Caco-2 (cell line): ENCODE data around the gene PPP2R2B. TPM values are rescaled to one million over a fixed set of nuclear protein-coding genes. Genes with fewer than 3 reads are reported as not detected.

ENCODE experiments used
- BruUV-seq: library from RNA; stranded (reverse); fragments of 400-500 nt; replicated peaks from 2 replicates; lab custom pipeline; 2021; lab: Mats Ljungman, UMichigan
- CTCF ChIA-PET: fragments of 300-600 bp; sonication (Branson Sonifier 250); formaldehyde crosslinking; loops from one replicate; lab custom pipeline; 2022; ENCODE audit warnings: antibody characterized with exemption; lab: Charles Lee
- POLR2A ChIA-PET: fragments of 300-600 bp; sonication (Branson Sonifier 250); formaldehyde crosslinking; loops from one replicate; lab custom pipeline; 2022; ENCODE audit warnings: antibody characterized with exemption; lab: Charles Lee
- DNase-seq, 2 experiments: peaks; one replicate each; pipeline versions ENCODE4 v3.0.0 to v3.0.0-alpha.2; 2020 to 2022
- H3K27me3 ChIP-seq: replicated peaks from 2 replicates; pipeline ENCODE4 v1.6.0; 2011; ENCODE audit warnings: low read length; ENCODE audit not compliant: control insufficient read depth, insufficient read depth
- H3K36me3 ChIP-seq: 2 replicates; pipeline ENCODE4 v1.5.1; 2011; ENCODE audit warnings: low read length; ENCODE audit not compliant: control insufficient read depth, insufficient read depth
- H3K4me1 ChIP-seq: fragments of 250-450 bp; sonication (Bioruptor Pico); 2 replicates; pipeline ENCODE4 v1.5.1; 2020; ENCODE audit warnings: mild to moderate bottlenecking
- H3K4me3 ChIP-seq: 2 replicates; pipeline ENCODE4 v1.5.1; 2011; ENCODE audit warnings: low read depth, mild to moderate bottlenecking, control low read depth, low read length
- H3K9me3 ChIP-seq: fragments of 250-450 bp; sonication (Bioruptor Pico); 2 replicates; pipeline ENCODE4 v1.5.1; 2020; ENCODE audit warnings: mild to moderate bottlenecking, moderate library complexity
- H3K27ac Mint-ChIP-seq: one replicate; pipeline ENCODE4 v1.8.0; 2022; ENCODE audit warnings: mixed read lengths; ENCODE audit not compliant: unreplicated experiment
- H3K27me3 Mint-ChIP-seq: one replicate; pipeline ENCODE4 v1.8.0; 2022; ENCODE audit warnings: mixed read lengths; ENCODE audit not compliant: insufficient read depth, unreplicated experiment
- H3K36me3 Mint-ChIP-seq: one replicate; pipeline ENCODE4 v1.8.0; 2022; ENCODE audit warnings: mild to moderate bottlenecking, mixed read lengths; ENCODE audit not compliant: insufficient read depth, unreplicated experiment
- H3K4me1 Mint-ChIP-seq: one replicate; pipeline ENCODE4 v1.8.0; 2022; ENCODE audit warnings: low read depth, mixed read lengths; ENCODE audit not compliant: unreplicated experiment
- H3K4me3 Mint-ChIP-seq: one replicate; pipeline ENCODE4 v1.8.0; 2022; ENCODE audit warnings: mild to moderate bottlenecking, moderate library complexity, mixed read lengths; ENCODE audit not compliant: unreplicated experiment
- H3K9me3 Mint-ChIP-seq: one replicate; pipeline ENCODE4 v1.8.0; 2022; ENCODE audit warnings: mixed read lengths; ENCODE audit not compliant: unreplicated experiment
- CTCF ChIP-seq, 2 experiments: fragments of 200-600 bp in 1 of 2; IDR thresholded peaks; 1 replicate in 1 of 2; 2 replicates in 1 of 2; pipeline versions ENCODE4 v1.5.1 to v1.8.0; 2011 to 2022; ENCODE audit warnings: antibody characterized with exemption in 1 of 2, control low read depth in 1 of 2, inconsistent platforms in 1 of 2, low read depth in 1 of 2, low read length in 1 of 2, mild to moderate bottlenecking in 1 of 2, moderate library complexity in 1 of 2; ENCODE audit not compliant: insufficient read depth in 1 of 2, severe bottlenecking in 1 of 2, unreplicated experiment in 1 of 2
- intact Hi-C: fragments of 100-400 bp; cut with micrococcal nuclease; formaldehyde crosslinking; loops from one replicate; pipeline ENCODE4 v1.10.0; 2022; ENCODE audit not compliant: unreplicated experiment
- total RNA-seq: library from RNA; stranded (reverse); gene quantifications from 2 replicates; pipeline ENCODE4 v1.2.3, GENCODE V29; 2022

PPP2R2B gene
- total RNA-seq, 1 experiment from 2014 or later = 9.8 TPM

DNA sequence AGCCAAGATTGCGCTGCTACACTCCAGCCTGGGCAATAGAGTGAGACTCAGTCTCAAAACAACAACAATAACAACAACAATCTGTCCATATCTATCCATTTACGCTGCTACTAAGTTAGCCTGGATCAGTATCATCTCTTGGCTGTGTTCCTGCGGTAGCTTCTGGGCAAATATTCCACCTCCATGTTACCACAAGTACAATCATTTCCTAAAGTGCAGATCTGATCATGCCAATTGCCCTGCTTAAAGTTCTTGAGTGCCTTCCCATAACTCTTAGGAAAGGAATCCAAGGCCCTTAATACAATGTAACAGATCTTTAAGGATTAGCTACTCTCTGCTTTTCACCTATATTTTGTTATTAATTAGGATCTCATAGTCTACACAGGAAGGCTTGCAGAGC, 15.4 kb upstream of the PPP2R2B start:
- no peak for TF ChIP-seq CTCF (IDR thresholded peaks at IDR 0.05; ENCODE audit: insufficient read depth in 1 of 2, low read depth in 1 of 2, low read length in 1 of 2, severe bottlenecking in 1 of 2, unreplicated experiment in 1 of 2)
- intact Hi-C loops = no loop called here
- H3K36me3 ChIP-seq = no peaks in the 10 kb centered on the region
- CTCF ChIA-PET = no interaction called here
- no peak overlapping the region for H3K4me3 Mint-ChIP-seq
- POLR2A ChIA-PET = no interaction called here
- no peaks in the 10 kb centered on the region for H3K36me3 Mint-ChIP-seq
- H3K27me3 Mint-ChIP-seq = no peaks in the 10 kb centered on the region
- H3K4me1 Mint-ChIP-seq = peaks cover 8% of the 10 kb centered on the region
- H3K27me3 ChIP-seq = no peaks in the 10 kb centered on the region
- no TSS peak for BruUV-seq
- DNase-seq = no peak
- H3K4me3 ChIP-seq = no peak overlapping the region
- H3K27ac Mint-ChIP-seq = no peak overlapping the region
- H3K4me1 ChIP-seq = 0 out of 2 replicates have a peak, but pooled peaks cover 8% of the 10 kb centered on the region
- no peaks in the 10 kb centered on the region for H3K9me3 ChIP-seq
- peaks cover 10% of the 10 kb centered on the region for H3K9me3 Mint-ChIP-seq

- no peak for TF ChIP-seq CTCF (IDR thresholded peaks at IDR 0.05; ENCODE audit: insufficient read depth in 1 of 2, low read depth in 1 of 2, low read length in 1 of 2, severe bottlenecking in 1 of 2, unreplicated experiment in 1 of 2)
- ChIA-PET POLR2A (no interaction called here), CTCF (interaction anchor here (0.9 kb wide), 1 partner anchor 297 kb away, joined by 4 read pairs; no protein-coding TSS in a partner anchor)
- Mint-ChIP-seq H3K4me1 (peaks cover 15% of the 10 kb centered on the region), H3K4me3 (no peak overlapping the region), H3K27me3 (no peaks in the 10 kb centered on the region), H3K9me3 (peaks cover 6% of the 10 kb centered on the region), H3K27ac (no peak overlapping the region), H3K36me3 (no peaks in the 10 kb centered on the region)
- DNase-seq = no peak
- H3K4me1 ChIP-seq = 0 out of 2 replicates have a peak, but pooled peaks cover 8% of the 10 kb centered on the region
- H3K27me3 ChIP-seq = no peaks in the 10 kb centered on the region
- H3K4me3 ChIP-seq = no peak overlapping the region
- H3K9me3 ChIP-seq = no peaks in the 10 kb centered on the region
- intact Hi-C loops = no loop called here
- BruUV-seq = no TSS peak
- H3K36me3 ChIP-seq = no peaks in the 10 kb centered on the region
Measured at GRCh38 chr5:146892231-146892630, 13.7 kb upstream of the PPP2R2B start.

- intact Hi-C loops = no loop called here
- Mint-ChIP-seq H3K27ac (no peak overlapping the region), H3K9me3 (no peaks in the 10 kb centered on the region), H3K4me1 (peaks cover 15% of the 10 kb centered on the region), H3K27me3 (no peaks in the 10 kb centered on the region), H3K4me3 (no peak overlapping the region), H3K36me3 (no peaks in the 10 kb centered on the region)
- CTCF ChIA-PET = interaction anchor here (0.9 kb wide), 1 partner anchor 297 kb away, joined by 4 read pairs; no protein-coding TSS in a partner anchor
- H3K36me3 ChIP-seq = no peaks in the 10 kb centered on the region
- 0 out of 2 replicates have a peak, but pooled peaks cover 8% of the 10 kb centered on the region for H3K4me1 ChIP-seq
- DNase-seq = no peak
- no peaks in the 10 kb centered on the region for H3K9me3 ChIP-seq
- TF ChIP-seq CTCF (IDR thresholded peaks at IDR 0.05; ENCODE audit: insufficient read depth in 1 of 2, low read depth in 1 of 2, low read length in 1 of 2, severe bottlenecking in 1 of 2, unreplicated experiment in 1 of 2) = no peak
- H3K4me3 ChIP-seq = no peak overlapping the region
- POLR2A ChIA-PET = no interaction called here
- H3K27me3 ChIP-seq = no peaks in the 10 kb centered on the region
- no TSS peak for BruUV-seq
Measured at GRCh38 chr5:146891511-146891910, 13.0 kb upstream of the PPP2R2B start.
